C4-2B (cell line): ENCODE measurements around the gene IQCM.
"Not testable (repeated sequence)": the region's sequence is repeated elsewhere in the genome, so short reads cannot be mapped to it uniquely, and the experiment has no call there.

Experiments used
- ZFX ChIP-seq: fragments of 450-650 bp; IDR thresholded peaks from 2 replicates; pipeline ENCODE4 v1.6.1; 2017
- TF ChIP-seq, protein P1 (sequence below): fragments of 450-650 bp; conservative IDR thresholded peaks from 2 replicates; pipeline ENCODE4 v1.5.1; 2017; ENCODE audit warnings: mild to moderate bottlenecking

DNA sequence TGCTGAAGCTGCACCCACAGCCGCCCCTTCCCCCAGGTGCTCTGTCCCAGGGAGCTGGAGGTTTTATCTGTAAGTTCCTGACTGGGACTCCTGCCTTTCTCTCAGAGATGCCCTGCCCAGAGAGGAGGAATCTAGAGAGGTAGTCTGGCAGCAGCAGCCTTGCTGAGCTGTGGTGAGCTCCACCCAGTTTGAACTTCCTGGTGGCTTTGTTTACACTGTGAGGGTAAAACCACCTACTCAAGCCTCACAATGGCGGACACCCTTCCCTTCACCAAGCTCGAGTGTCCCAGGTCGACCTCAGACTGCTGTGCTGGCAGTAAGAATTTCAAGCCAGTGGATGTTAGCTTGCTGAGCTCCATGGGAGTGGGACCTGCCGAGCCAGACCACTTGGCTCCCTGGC, 474.5 kb downstream of the IQCM start:
- TF ChIP-seq, protein P1, sequence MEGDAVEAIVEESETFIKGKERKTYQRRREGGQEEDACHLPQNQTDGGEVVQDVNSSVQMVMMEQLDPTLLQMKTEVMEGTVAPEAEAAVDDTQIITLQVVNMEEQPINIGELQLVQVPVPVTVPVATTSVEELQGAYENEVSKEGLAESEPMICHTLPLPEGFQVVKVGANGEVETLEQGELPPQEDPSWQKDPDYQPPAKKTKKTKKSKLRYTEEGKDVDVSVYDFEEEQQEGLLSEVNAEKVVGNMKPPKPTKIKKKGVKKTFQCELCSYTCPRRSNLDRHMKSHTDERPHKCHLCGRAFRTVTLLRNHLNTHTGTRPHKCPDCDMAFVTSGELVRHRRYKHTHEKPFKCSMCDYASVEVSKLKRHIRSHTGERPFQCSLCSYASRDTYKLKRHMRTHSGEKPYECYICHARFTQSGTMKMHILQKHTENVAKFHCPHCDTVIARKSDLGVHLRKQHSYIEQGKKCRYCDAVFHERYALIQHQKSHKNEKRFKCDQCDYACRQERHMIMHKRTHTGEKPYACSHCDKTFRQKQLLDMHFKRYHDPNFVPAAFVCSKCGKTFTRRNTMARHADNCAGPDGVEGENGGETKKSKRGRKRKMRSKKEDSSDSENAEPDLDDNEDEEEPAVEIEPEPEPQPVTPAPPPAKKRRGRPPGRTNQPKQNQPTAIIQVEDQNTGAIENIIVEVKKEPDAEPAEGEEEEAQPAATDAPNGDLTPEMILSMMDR: not testable (repeated sequence)
- not testable (repeated sequence) for TF ChIP-seq ZFX
